WERI-Rb-1 (cell line): ENCODE results near the gene VWA1.
"Not testable (repeated sequence)": the region's sequence is repeated elsewhere in the genome, so short reads cannot be mapped to it uniquely, and the experiment has no call there.

ENCODE experiments used
- DNase-seq: peaks from one replicate; pipeline ENCODE4 v3.0.0-alpha.2; 2020
- H3K27ac ChIP-seq: fragments of 250-450 bp; sonication (Bioruptor Pico); 2 replicates; pipeline ENCODE4 v1.5.1; 2020; ENCODE audit warnings: mild to moderate bottlenecking, moderate library complexity
- H3K27me3 ChIP-seq: fragments of 250-450 bp; sonication (Bioruptor Pico); 2 replicates; pipeline ENCODE4 v1.5.1; 2021; ENCODE audit warnings: mild to moderate bottlenecking, low read depth, moderate library complexity; ENCODE audit not compliant: insufficient read depth, severe bottlenecking
- H3K36me3 ChIP-seq: fragments of 250-450 bp; sonication (Bioruptor Pico); 2 replicates; pipeline ENCODE4 v1.5.1; 2020; ENCODE audit warnings: mild to moderate bottlenecking, moderate library complexity
- H3K4me3 ChIP-seq: 2 replicates; pipeline ENCODE4 v1.5.1; 2011; ENCODE audit warnings: low read depth, mild to moderate bottlenecking, control low read depth, low read length
- H3K9me3 ChIP-seq: fragments of 250-450 bp; sonication (Bioruptor Pico); 2 replicates; pipeline ENCODE4 v1.5.1; 2021; ENCODE audit warnings: mild to moderate bottlenecking, moderate library complexity; ENCODE audit not compliant: severe bottlenecking
- CTCF ChIP-seq: IDR thresholded peaks from 2 replicates; pipeline ENCODE4 v1.5.1; 2011; ENCODE audit warnings: low read depth, mild to moderate bottlenecking, control low read depth, inconsistent platforms, low read length

VWA1 gene

GRCh38 chr1:1402072-1402900, 33.2 kb upstream of the VWA1 start:
- Histone ChIP-seq H3K9me3 (no peaks in the 10 kb centered on the region), H3K27me3 (no peaks in the 10 kb centered on the region), H3K4me3 (no peak overlapping the region), H3K27ac (peak overlapping the region; percentile 75), H3K36me3 (peaks cover 78% of the 10 kb centered on the region)
- peak; percentile 79 for TF ChIP-seq CTCF
- DNase-seq: peak; percentile 80

- H3K36me3 ChIP-seq: peaks cover 71% of the 10 kb centered on the region
- H3K4me3 ChIP-seq, H3K9me3 ChIP-seq, DNase-seq, H3K27me3 ChIP-seq: not testable (repeated sequence)
- peak overlapping the region; percentile 75 for H3K27ac ChIP-seq
Measured at GRCh38 chr1:1402901-1403392, 32.5 kb upstream of the VWA1 start.

GRCh38 chr1:1403653-1404052, 31.8 kb upstream of the VWA1 start:
- no peak for DNase-seq
- peaks cover 69% of the 10 kb centered on the region for H3K36me3 ChIP-seq
- TF ChIP-seq CTCF: no peak

DNA sequence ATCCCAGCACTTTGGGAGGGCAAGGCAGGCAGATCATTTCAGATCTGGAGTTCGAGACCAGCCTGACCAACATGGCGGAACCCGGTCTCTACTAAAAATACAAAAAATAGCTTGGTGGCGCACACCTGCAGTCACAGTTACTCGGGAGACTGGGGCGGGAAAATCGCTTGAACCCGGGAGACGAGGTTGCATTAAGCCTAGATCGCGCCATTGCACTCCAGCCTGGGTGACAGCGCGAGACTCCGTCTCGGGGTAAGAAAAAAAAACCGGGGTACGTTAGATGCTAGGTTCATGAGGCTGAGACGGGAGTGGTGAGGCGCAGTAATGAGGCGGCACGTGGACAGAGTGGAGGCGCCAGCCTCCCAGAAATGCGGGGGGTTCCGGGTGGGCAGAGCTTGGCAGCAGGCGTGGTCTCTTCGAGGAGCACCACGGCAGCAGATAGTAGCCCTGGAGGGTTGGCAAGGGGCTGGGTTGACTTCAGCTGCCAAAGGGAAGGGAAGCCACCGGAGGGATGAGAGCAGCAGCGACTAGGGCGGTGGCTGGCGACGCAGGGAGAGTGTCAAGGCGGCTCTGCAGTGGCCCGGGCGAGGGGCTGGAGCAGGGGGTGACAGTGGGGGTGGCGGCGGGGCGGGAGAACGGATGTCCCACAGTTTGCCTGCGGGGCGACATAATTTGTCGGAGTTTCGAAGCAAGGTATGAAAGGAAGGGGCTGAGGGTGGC, 29.2 kb upstream of the VWA1 start:
- DNase-seq: no peak
- peaks cover 53% of the 10 kb centered on the region for H3K36me3 ChIP-seq
- H3K27ac ChIP-seq: peak overlapping the region; percentile 94
- peak overlapping the region; percentile 89 for H3K4me3 ChIP-seq
- H3K9me3 ChIP-seq: no peaks in the 10 kb centered on the region
- H3K27me3 ChIP-seq: no peaks in the 10 kb centered on the region
- no peak for TF ChIP-seq CTCF

More at GRCh38 chr1:1403653-1404052, 31.8 kb upstream of the VWA1 start:
- Histone ChIP-seq H3K9me3 (no peaks in the 10 kb centered on the region), H3K27ac (peak overlapping the region; percentile 8; the same call in 1 of the 2 replicates), H3K27me3 (no peaks in the 10 kb centered on the region), H3K4me3 (no peak overlapping the region)

DNA sequence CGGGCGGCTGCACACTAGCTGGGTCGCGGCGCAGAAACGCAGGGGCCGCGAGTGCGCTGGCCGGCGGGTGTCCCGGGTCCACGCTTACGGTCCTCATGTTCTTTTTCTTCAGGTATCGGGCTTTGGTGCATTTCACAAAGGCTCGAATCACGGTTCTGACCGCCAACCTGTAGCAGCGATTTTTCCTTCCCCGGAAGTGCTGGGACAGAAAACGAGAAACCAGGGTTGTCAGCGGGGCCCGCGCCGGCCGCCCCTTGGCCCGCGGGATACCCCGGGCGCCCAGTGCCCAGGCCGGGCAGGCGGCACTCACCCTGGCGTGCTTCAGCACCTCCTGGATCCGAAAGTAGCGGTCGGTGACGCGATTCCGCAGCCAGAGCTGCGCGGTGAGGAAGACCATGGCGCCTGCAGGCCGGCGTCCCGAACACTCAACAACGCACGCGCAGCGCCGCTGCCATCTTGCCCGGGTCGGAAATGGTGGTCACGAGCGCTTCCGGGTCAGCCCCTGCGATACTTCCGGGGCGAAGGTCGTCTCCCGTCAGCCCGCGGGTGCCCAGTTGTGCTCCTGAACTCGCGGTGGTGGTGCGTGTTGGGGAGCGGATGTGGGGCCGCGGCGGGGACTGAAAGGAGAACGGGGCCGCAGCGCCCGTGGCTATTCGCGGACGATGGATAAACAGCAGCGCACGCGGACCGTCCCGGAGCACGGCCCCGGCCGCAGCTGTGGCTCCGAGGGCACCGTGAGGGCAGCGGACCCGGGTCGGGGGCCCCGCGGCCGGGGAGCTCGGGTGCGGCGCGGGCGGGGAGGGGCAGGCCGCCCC, 28.5 kb upstream of the VWA1 start, which contains the start of gene MRPL20:
Gene MRPL20 (minus strand): TSS at position 473 of the 815 bp plus-strand sequence. CDS start 76 bp downstream, at position 397.
- no peak for TF ChIP-seq CTCF
- Histone ChIP-seq H3K9me3 (no peaks in the 10 kb centered on the region), H3K27ac (peak within 1 kb of the TSS; percentile 94), H3K36me3 (peaks cover 46% of the 10 kb centered on the region), H3K27me3 (no peaks in the 10 kb centered on the region), H3K4me3 (peak within 1 kb of the TSS; percentile 89)
- DNase-seq: peak; percentile 93
